Natural killer cell (primary cell): ENCODE measurements around the gene MAN2A1. TPM values are rescaled to one million over a fixed set of nuclear protein-coding genes. Genes with fewer than 3 reads are reported as not detected.

ENCODE experiments used
- ATAC-seq, 3 donors: fragments of 150-1000 bp in 2 of 3; fragments of 200-7000 bp in 1 of 3; cut with Tn5 transposase; 1 replicate in 1 of 3; 2 replicates in 2 of 3; pipeline ENCODE4 v1.10.0; 2021; ENCODE audit warnings: mild to moderate bottlenecking in 2 of 3, moderate library complexity in 2 of 3
- DNase-seq, 2 donors: peaks; one replicate each; pipeline versions ENCODE4 v3.0.0 to v3.0.0-alpha.2; 2013 to 2021; ENCODE audit warnings: mixed read lengths in 1 of 2
- H3K27ac ChIP-seq: one replicate; pipeline ENCODE4 v1.5.1; 2013; ENCODE audit warnings: mild to moderate bottlenecking, low read length
- H3K27me3 ChIP-seq: one replicate; pipeline ENCODE4 v1.6.1; 2013; ENCODE audit warnings: low read length; ENCODE audit not compliant: control insufficient read depth, insufficient read depth
- H3K36me3 ChIP-seq: one replicate; pipeline ENCODE4 v1.6.1; 2013; ENCODE audit warnings: low read length; ENCODE audit not compliant: control insufficient read depth, insufficient read depth
- H3K4me1 ChIP-seq: one replicate; pipeline ENCODE4 v1.6.1; 2013; ENCODE audit warnings: low read length; ENCODE audit not compliant: control insufficient read depth, insufficient read depth
- H3K4me3 ChIP-seq: one replicate; pipeline ENCODE4 v1.5.1; 2013; ENCODE audit warnings: low read length
- H3K9me3 ChIP-seq: one replicate; pipeline ENCODE4 v1.6.1; 2013; ENCODE audit warnings: low read length; ENCODE audit not compliant: control insufficient read depth, insufficient read depth
- H3K27ac Mint-ChIP-seq, 2 donors: one replicate each; pipeline ENCODE4 v1.8.0; 2022; ENCODE audit warnings: mild to moderate bottlenecking in 2 of 2, mixed read lengths in 2 of 2, moderate library complexity in 1 of 2
- H3K27me3 Mint-ChIP-seq, 2 donors: one replicate each; pipeline ENCODE4 v1.8.0; 2022; ENCODE audit warnings: low read depth in 2 of 2, mixed read lengths in 2 of 2
- H3K36me3 Mint-ChIP-seq: one replicate; pipeline ENCODE4 v1.8.0; 2022; ENCODE audit warnings: mixed read lengths
- H3K4me1 Mint-ChIP-seq, 2 donors: one replicate each; pipeline ENCODE4 v1.8.0; 2022; ENCODE audit warnings: mixed read lengths in 2 of 2
- H3K4me3 Mint-ChIP-seq: one replicate; pipeline ENCODE4 v1.8.0; 2022; ENCODE audit warnings: mild to moderate bottlenecking, moderate library complexity, mixed read lengths
- H3K9me3 Mint-ChIP-seq, 2 donors: one replicate each; pipeline ENCODE4 v1.8.0; 2022; ENCODE audit warnings: mixed read lengths in 2 of 2
- CTCF ChIP-seq: fragments of 200-600 bp; IDR thresholded peaks from one replicate; pipeline ENCODE4 v1.8.0; 2022; ENCODE audit warnings: antibody characterized with exemption
- WGBS: methylation state at CpG from one replicate; pipeline ENCODE4 v1.1.7; 2013; ENCODE audit warnings: missing lambda C conversion rate; ENCODE audit not compliant: insufficient coverage; 5-methylcytosine and 5-hydroxymethylcytosine counted together
- intact Hi-C: fragments of 100-400 bp; cut with micrococcal nuclease; formaldehyde crosslinking; loops from one replicate; pipeline ENCODE4 v1.14.2; 2022
- total RNA-seq, 4 donors: library from RNA; stranded (reverse); fragments of 120-200 nt in 1 of 4; gene quantifications; one replicate each; pipeline versions ENCODE4 v1.2.3 to v1.2.4, GENCODE V29; 2013 to 2022

MAN2A1 gene
- total RNA-seq, 3 donors from 2014 or later (not counting 1 experiment from before 2014, with no cell fraction given) = 44.9 to 54.2 (median 50.7) TPM

DNA sequence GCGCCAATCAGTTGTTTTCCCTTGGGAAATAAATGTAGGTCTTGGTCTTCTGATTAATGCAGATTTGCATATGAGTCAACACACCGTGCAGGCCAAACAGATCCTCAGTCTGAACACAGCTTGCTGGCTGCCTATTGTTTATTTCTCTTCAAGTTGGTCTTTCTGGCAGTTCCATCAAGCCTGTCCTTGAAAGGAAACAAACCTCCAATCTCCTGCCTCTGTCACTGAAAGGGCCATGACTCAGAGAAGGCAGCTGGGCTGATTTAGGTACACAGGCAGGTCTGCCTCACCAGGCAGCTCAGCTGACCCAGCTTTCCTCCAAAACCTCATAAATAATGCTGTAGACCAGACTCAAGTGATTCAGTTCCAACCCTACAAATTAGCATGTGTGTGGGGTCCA lies 175.9 kb downstream of the MAN2A1 start:
- Histone ChIP-seq H3K36me3 (peaks cover 40% of the 10 kb centered on the region), H3K27me3 (no peaks in the 10 kb centered on the region), H3K27ac (no peak overlapping the region), H3K9me3 (no peaks in the 10 kb centered on the region), H3K4me3 (no peak overlapping the region), H3K4me1 (no peaks in the 10 kb centered on the region)
- no peaks in the 10 kb centered on the region for H3K27me3 Mint-ChIP-seq
- H3K4me1 Mint-ChIP-seq = peaks cover 9 to 14% of the 10 kb centered on the region in 2 donors
- WGBS = 86% methylated on average over 2 of the region's 2 CpGs
- no peak for TF ChIP-seq CTCF
- no peaks in the 10 kb centered on the region for H3K9me3 Mint-ChIP-seq
- no peak overlapping the region for H3K27ac Mint-ChIP-seq
- H3K4me3 Mint-ChIP-seq = no peak overlapping the region
- no peak for ATAC-seq
- DNase-seq = no peak
- peaks cover 8% of the 10 kb centered on the region for H3K36me3 Mint-ChIP-seq
- intact Hi-C loops = no loop called here

DNA sequence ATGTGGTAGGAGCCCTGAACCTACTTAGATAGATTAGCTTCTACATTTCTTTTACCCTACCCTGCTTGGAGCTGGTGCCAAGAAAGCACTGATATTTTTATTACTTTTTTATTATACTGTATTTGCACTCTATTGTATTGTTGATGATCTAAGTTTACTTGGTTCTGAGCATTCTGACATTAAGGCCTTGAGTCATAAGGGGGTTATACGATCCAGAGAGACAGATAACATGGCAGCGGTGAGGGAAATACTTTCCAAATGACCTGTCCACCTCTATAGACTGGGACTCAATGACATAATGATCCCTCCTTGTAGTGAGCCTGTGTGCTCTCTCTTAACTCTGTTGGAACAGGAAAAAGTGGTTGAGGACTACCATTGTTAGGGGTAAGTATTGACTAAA lies 176.3 kb downstream of the MAN2A1 start:
- intact Hi-C loops = no loop called here
- no peak for ATAC-seq

DNA sequence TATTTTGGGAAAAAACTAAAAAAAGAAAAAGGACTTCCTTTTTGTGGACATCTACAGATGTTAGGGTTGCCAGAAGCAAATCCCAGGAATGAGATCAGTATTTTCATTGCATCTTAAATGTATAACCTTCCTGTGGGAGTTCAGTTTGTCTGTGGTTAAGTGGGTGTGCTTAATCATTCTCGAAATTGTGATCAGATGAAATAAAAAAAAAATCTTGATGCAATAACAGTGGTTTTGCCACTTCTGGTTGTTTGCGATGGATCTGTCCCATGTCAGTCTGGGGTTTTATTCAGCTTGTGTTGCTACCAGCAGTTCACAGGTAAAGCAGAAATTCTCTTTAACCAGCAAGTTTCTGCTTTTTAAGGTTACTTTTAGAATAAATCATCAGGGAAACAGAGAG lies 179.0 kb downstream of the MAN2A1 start:
- Mint-ChIP-seq H3K4me3 (no peak overlapping the region), H3K4me1 (peaks cover 9 to 14% of the 10 kb centered on the region in 2 donors)
- intact Hi-C loops = no loop called here

More for the DNA sequence above, 176.3 kb downstream of the MAN2A1 start:
- H3K27ac Mint-ChIP-seq = no peak overlapping the region
- H3K36me3 ChIP-seq = peaks cover 37% of the 10 kb centered on the region
- no peaks in the 10 kb centered on the region for H3K27me3 ChIP-seq
- H3K9me3 Mint-ChIP-seq = no peaks in the 10 kb centered on the region
- no peak for TF ChIP-seq CTCF
- peaks cover 9 to 14% of the 10 kb centered on the region in 2 donors for H3K4me1 Mint-ChIP-seq
- no peak overlapping the region for H3K4me3 Mint-ChIP-seq
- H3K9me3 ChIP-seq = no peaks in the 10 kb centered on the region
- DNase-seq = no peak
- H3K4me1 ChIP-seq = no peaks in the 10 kb centered on the region
- 92% methylated on average over 2 of the region's 2 CpGs for WGBS
- H3K27me3 Mint-ChIP-seq = no peaks in the 10 kb centered on the region
- no peak overlapping the region for H3K4me3 ChIP-seq
- H3K27ac ChIP-seq = no peak overlapping the region
- peaks cover 8% of the 10 kb centered on the region for H3K36me3 Mint-ChIP-seq

More for the DNA sequence above, 179.0 kb downstream of the MAN2A1 start:
- ATAC-seq (peak in 2 of 3 donors; percentile 24 to 41), DNase-seq (peak in 1 of 2 donors; percentile 28)
- H3K27me3 Mint-ChIP-seq = no peaks in the 10 kb centered on the region
- H3K36me3 Mint-ChIP-seq = peaks cover 8% of the 10 kb centered on the region
- H3K9me3 Mint-ChIP-seq = no peaks in the 10 kb centered on the region
- peak overlapping the region; percentile 18 to 46 for H3K27ac Mint-ChIP-seq
- WGBS = 12% methylated on average over 2 of the region's 2 CpGs
- TF ChIP-seq CTCF = no peak
- no peaks in the 10 kb centered on the region for H3K9me3 ChIP-seq
- H3K27ac ChIP-seq = no peak overlapping the region
- no peaks in the 10 kb centered on the region for H3K4me1 ChIP-seq
- H3K36me3 ChIP-seq = peaks cover 29% of the 10 kb centered on the region
- H3K27me3 ChIP-seq = no peaks in the 10 kb centered on the region
- no peak overlapping the region for H3K4me3 ChIP-seq
